Right hindlimb (tissue), 1 donor: ENCODE data around the gene FNDC7.
A peak's percentile ranks its signal among the peaks of the same experiment; 100 is the strongest.
"Not testable (repeated sequence)": the region's sequence is repeated elsewhere in the genome, so short reads cannot be mapped to it uniquely, and the experiment has no call there.

Source experiments
- DNase-seq: peaks from one replicate; pipeline ENCODE4 v3.0.0-alpha.2; 2018

FNDC7 gene

DNA sequence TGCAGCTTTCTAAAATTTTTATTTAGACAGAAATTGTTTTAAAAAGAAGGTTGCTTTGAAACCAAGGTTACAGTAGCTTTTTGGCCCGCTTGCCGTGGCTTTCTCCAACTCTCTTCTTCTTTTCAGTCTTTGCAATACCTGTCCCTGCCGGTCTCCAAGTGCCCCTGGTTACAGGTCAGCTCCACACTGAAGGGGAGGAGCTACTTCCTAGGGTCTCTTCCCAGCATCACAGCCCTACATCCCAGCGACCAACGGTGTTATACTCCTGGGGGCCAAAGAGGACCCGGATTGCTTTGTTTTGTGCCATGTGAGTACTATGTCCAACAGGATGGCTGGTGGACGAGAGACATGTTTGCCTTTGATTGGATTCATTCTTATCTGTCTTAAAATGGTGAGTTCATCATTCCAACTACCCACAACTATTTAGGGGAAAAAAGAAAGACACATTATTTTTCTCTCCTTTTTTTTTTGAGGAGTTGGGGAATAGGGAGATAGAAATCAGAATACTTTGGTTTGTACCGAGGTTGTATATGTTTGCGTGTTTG lies at the start of gene FNDC7:
FNDC7 (plus strand) TSS at position 303 of the 545 bp plus-strand sequence; CDS start at position 329, 26 bp downstream.
- DNase-seq: no peak

DNA sequence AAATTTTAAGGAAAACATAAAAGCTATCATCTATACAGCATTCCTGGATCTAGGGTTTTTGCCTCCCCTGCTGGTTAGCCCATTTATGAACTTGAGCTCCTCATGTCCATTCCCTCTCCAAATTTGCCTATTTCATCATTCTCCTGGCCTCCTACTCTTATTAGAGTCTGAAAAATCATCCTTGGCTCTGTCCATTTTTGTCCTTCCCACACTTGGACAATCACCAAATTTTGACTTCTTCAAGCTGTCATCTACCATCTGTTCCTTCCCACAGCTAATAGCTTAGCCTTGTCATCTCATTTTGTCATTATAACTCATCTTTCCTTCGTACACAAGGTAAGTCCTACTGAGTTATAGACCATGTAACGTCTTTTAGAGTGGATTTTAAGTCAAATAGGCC lies 49.6 kb upstream of the FNDC7 start:
- DNase-seq: no peak

DNA sequence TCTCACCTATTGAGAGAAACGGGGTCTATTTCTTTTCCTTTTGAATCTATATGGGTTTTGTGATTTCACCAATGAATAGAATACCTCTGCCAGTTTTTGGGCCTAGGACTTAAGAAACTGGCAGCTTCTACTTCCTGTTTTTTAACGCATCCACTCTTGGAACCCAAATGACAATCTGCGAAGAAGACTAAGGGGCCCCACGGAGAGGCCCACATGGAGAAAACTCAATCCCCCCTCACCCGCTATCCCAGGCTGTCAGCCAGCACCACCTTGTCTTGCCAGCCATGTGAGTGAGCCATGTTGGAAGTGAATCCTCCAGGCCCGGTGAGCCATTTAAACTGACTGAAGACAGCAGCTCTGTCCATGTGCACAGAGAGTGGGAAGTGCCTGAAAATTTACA lies 48.2 kb upstream of the FNDC7 start:
- DNase-seq: no peak

- no peak for DNase-seq
Measured at GRCh38 chr1:108665067-108665466, 47.6 kb upstream of the FNDC7 start.

- no peak for DNase-seq
Measured at GRCh38 chr1:108665771-108666170, 46.9 kb upstream of the FNDC7 start.

DNA sequence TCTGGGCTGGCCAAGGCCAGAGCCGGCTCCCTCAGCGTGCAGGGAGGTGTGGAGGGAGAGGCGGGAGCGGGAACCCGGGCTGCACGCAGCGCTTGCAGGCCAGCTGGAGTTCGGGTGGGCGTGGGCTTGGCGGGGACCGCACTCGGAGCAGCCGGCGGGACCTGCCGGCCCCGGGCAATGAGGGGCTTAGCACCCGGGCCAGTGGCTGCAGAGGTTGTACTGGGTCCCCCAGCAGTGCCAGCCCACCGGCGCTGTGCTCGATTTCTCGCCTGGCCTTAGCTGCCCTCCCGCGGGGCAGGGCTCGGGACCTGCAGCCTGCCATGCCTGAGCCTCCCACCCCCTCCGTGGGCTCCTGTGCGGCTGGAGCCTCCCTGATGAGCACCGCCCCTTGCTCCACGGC lies 45.3 kb upstream of the FNDC7 start:
- DNase-seq: not testable (repeated sequence)

GRCh38 chr1:108668777-108669176 lies 43.9 kb upstream of the FNDC7 start:
- no peak for DNase-seq

GRCh38 chr1:108669679-108670078 lies 43.0 kb upstream of the FNDC7 start:
- no peak for DNase-seq

GRCh38 chr1:108670131-108670773 lies 42.5 kb upstream of the FNDC7 start:
- DNase-seq: no peak

GRCh38 chr1:108671143-108671542 lies 41.6 kb upstream of the FNDC7 start:
- no peak for DNase-seq

DNA sequence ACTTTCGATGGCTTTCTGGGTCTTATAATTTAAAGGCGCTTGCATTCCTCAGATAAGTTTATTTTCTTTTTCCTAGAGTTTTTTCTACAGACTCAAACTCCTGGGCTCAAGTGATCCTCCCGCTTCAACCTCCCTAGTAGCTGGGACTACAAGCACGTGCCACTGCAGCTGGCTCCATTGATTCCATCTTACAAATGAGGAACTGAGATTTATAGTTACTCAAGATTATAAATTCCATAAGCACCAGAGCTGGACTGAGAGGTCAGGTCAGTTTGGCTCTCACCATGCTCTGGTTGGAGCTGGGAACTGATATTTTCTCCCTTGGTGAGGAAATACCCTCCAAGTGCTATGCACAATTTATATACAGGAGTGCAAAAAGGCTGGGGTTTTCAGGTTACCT lies 34.0 kb upstream of the FNDC7 start:
- DNase-seq: no peak

GRCh38 chr1:108679586-108680213 lies 33.0 kb upstream of the FNDC7 start:
- no peak for DNase-seq

DNA sequence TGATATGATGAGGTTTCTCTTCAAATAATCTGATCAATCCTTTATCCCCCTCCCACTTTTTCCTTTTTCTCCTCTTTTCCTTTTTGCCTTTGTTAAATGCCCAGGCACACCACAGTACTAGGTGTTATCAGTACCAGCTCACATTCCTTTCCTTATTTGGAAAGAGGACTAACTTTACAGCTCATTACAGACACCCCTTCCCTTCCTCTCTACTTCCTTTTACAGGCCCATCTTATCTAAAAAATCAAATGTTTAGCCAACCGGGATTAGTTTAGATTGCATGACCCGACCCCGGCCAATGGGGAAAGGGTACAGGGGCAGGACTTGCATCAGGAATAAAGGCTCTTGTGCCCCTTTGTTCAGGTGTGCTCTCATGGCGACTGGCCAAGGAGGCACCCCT lies 31.0 kb upstream of the FNDC7 start:
- not testable (repeated sequence) for DNase-seq

DNA sequence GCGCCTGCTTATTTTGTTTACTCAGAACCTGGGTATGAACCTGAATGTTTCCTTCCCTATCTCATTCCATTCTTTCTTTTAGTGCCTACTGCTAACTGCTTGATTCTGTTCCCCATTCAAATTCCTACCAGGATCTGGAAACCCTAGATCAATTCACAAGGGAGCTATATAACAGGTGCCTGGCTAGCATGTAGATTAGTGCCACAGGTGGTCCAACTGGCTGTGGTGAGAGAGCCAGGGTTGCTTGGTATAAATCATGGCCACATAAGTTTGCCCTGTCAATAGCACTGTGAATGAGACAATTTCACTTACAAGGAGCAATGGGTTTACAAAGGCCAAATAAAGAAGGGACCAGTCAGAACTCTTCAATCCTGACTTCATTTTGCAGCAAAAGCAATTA lies 27.2 kb upstream of the FNDC7 start:
- no peak for DNase-seq

GRCh38 chr1:108686614-108687313 lies 25.9 kb upstream of the FNDC7 start:
- no peak for DNase-seq

GRCh38 chr1:108691128-108691941 lies 21.4 kb upstream of the FNDC7 start:
- DNase-seq: no peak

DNA sequence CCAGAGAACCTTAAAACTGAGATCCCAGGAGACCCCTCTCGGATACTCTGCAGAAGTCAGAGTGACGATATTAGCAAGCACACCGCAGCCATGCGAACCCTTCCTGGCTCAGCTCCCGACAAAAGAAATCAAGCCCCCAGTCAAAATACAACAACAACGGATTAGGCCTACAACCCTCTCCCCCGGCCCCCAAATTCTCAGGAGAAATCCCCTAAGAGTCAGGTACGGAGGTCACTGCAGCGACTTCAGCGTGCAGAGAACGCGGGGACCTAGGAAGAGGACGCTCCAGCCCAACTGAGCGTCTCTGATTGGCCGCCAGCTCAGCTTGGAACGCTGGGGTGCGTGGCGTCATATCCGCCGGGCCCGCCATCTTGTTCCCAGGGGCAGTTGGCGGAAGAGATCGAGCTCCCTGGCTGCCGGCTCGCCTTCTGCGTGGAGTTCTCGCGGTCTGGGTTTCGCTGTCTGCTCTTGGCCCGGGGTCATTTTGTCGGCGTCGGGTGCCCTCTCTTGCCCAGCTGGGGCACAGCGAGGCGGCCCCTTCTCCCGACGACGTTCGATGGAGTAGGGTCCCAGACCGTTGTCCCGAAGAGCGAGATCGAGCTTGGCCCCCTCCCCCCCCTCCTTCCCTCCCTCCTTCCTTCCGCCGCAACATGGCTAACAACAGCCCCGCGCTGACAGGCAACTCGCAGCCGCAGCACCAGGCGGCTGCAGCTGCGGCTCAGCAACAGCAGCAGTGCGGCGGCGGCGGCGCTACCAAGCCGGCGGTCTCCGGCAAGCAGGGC lies 20.6 kb upstream of the FNDC7 start, which contains the start of gene PRPF38B:
PRPF38B (plus strand) TSS at position 369 of the 782 bp plus-strand sequence; CDS start at position 651, 282 bp downstream.
- DNase-seq: peak; percentile 98

DNA sequence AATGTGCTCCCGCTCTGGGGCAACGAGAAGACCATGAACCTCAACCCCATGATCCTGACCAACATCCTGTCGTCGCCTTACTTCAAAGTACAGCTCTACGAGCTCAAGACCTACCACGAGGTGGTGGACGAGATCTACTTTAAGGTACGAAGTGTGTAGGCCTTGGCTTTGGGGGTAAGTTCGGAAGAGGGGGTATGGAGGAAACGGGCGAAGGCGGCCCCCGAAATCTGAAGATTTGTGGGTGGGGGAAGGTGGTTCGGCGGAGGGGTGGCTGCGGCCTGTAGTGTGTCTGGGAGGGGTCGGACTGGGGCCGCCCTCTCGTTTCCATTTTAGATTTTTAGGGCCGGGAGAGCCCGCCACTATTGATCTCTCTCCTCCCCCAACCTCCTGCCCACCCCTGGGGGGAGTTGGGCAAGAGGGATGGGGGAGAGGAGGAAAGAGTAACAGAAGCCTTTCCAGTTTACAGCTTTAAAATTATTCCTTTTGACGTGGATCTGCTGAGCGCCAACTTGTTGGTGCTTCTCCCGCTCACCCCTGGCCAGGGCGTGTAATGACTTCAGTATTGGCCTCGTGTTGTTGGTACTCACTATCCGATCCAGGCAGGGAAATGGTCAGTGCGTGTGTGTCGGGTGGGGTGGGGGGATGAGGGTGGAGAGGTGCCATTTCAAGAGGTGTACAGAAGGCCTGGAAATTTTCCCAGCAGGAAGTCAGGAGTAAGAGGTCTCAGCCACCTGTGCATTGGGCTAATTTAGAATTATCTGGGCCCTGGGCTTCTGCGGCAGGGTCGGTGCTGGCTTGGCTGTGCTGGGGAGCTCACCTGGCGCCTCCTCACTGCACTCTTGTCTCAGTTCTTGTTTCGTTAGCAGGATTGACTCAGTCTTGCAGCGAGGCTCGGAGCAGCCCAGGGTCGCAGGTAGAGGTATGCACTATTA lies 19.7 kb upstream of the FNDC7 start:
- DNase-seq: no peak

GRCh38 chr1:108695535-108695934 lies 17.2 kb upstream of the FNDC7 start:
- DNase-seq: no peak

GRCh38 chr1:108699375-108700332 lies 13.1 kb upstream of the FNDC7 start:
- no peak for DNase-seq
